T-helper 2 cell treated with Interferon-gamma antibody and Interleukin-4, amounts not matched to agents 5 μg/mL and 100 μg/mL, for 36 hours (primary cell): ENCODE results near the gene TMEM123.

Experiments used
- DNase-seq: peaks from one replicate; pipeline ENCODE4 v3.0.0; 2021; ENCODE audit warnings: low spot score
- H3K27ac Mint-ChIP-seq: one replicate; pipeline ENCODE4 v1.8.0; 2021; ENCODE audit warnings: mild to moderate bottlenecking, mixed read lengths
- H3K27me3 Mint-ChIP-seq: one replicate; pipeline ENCODE4 v1.8.0; 2021; ENCODE audit warnings: low read depth, mixed read lengths
- H3K36me3 Mint-ChIP-seq: one replicate; pipeline ENCODE4 v1.8.0; 2021; ENCODE audit warnings: low read depth, mixed read lengths
- H3K4me1 Mint-ChIP-seq: one replicate; pipeline ENCODE4 v1.8.0; 2021; ENCODE audit warnings: low read depth, mixed read lengths
- H3K4me3 Mint-ChIP-seq: one replicate; pipeline ENCODE4 v1.8.0; 2022; ENCODE audit warnings: mild to moderate bottlenecking, moderate library complexity, mixed read lengths
- H3K9me3 Mint-ChIP-seq: one replicate; pipeline ENCODE4 v1.8.0; 2021; ENCODE audit warnings: mixed read lengths

TMEM123 gene, protein sequence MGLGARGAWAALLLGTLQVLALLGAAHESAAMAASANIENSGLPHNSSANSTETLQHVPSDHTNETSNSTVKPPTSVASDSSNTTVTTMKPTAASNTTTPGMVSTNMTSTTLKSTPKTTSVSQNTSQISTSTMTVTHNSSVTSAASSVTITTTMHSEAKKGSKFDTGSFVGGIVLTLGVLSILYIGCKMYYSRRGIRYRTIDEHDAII

DNA sequence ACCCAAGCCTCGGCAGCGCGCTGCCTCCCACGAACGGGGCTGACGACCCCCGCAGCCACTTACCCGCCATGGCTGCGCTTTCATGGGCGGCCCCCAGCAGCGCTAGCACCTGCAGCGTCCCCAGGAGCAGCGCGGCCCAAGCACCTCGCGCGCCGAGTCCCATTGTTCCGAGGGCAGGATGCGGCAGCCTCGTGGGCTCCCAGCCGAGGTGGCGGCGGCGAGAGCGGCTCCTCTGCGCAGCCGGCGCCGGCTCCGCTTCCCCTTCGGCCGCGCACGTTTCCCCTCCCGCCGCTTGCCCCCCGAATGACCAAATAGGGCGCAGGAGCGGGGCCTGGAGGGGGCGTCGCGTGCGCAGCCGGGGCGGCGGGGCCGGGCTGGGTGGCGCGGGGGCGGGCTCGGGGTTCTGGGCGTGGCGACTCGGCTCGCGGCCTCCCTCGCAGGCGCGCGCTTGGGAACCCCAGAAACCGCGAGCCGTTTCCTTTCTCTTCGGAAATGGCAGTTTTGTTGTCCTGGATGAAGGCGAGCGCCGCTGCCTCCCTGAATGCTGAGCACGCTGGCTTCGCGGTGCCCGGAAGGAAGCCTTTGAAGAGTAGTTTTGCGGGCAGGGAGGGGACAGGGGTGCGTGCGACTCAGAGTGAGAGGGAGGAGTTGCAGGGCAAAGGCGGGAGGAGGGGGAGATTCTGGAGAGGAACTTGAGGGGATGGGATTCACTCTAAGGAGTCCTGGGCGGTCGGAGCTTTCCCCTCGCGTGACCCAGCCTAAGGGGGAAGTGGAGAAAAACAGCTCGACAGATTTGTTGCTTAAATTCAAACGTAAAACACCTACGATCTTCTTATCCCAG lies at the start of gene TMEM123:
Gene TMEM123, minus strand, starts transcription at position 305 of the 841 bp plus-strand sequence. Its CDS starts 142 bp downstream, at position 163.
- Mint-ChIP-seq H3K27ac (peak within 1 kb of the TSS; percentile 97), H3K4me1 (peaks cover 72% of the 10 kb centered on the region), H3K36me3 (peaks cover 35% of the 10 kb centered on the region), H3K27me3 (no peaks in the 10 kb centered on the region), H3K4me3 (peak within 1 kb of the TSS; percentile 91), H3K9me3 (no peaks in the 10 kb centered on the region)
- DNase-seq, result peak; percentile 87

DNA sequence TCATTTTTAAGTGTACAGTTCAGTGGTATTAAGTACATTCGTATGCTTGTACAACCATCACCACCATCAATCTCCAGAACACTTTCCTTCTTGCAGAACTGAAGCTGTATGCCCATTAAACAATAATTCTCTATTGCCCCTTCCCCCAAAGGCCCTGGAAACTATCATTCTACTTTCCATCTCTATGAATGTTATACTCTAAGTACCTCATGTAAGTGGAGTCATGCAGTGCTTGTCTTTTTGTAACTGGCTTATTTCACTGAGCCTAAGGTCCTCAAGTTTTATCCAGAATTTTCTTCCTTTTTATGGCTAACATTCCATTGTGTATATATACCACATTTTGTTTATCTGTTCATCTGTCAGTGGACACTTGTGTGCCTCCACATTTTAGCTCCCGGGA lies 48.3 kb upstream of the TMEM123 start:
- H3K4me3 Mint-ChIP-seq, result no peak overlapping the region
- H3K36me3 Mint-ChIP-seq, result no peaks in the 10 kb centered on the region
- H3K4me1 Mint-ChIP-seq, result no peaks in the 10 kb centered on the region
- H3K9me3 Mint-ChIP-seq, result no peaks in the 10 kb centered on the region
- H3K27me3 Mint-ChIP-seq, result peaks cover 48% of the 10 kb centered on the region
- no peak overlapping the region for H3K27ac Mint-ChIP-seq
- DNase-seq, result no peak

DNA sequence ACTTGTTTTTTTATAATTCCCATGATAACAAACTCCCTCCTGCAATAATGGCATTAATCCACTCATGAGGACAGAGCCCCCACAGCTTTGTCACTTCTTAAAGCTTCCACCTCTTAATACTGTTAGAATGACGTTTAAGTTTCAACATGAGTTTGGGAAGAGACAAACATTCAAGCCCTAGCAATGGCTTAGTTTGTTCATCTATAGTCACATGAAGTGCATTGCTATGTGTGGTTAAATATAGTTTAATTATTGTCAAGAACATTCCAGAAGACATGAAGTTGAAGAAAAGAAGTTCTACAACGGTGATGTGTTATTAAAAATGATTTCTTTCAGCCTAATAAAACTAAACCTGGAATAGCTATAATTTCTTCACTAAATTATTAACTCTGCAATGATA lies 47.4 kb upstream of the TMEM123 start:
- no peaks in the 10 kb centered on the region for H3K9me3 Mint-ChIP-seq
- peaks cover 46% of the 10 kb centered on the region for H3K27me3 Mint-ChIP-seq
- no peaks in the 10 kb centered on the region for H3K36me3 Mint-ChIP-seq
- no peak overlapping the region for H3K27ac Mint-ChIP-seq
- no peak for DNase-seq
- no peak overlapping the region for H3K4me3 Mint-ChIP-seq
- peaks cover 4% of the 10 kb centered on the region for H3K4me1 Mint-ChIP-seq

DNA sequence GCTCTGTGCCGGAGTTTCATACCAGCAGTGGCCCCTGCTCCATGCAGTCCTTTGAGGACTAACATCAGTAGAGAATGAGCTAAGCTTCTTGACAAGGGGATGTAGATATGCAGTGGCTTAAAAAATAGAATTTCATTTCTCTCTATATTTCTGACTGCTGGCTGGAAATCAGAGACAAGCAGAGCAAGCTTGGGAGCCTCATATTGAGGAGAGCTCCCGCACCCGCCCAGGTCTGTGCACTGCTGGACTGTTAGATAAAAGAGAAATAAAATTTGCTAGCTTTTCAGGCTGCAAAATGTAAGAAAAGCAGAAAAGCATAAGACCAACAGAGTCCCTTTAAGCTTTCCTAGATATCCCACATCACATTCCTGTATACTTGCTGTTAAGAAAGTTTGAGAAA lies 46.6 kb upstream of the TMEM123 start:
- no peak overlapping the region for H3K4me3 Mint-ChIP-seq
- H3K4me1 Mint-ChIP-seq, result peaks cover 8% of the 10 kb centered on the region
- peaks cover 46% of the 10 kb centered on the region for H3K27me3 Mint-ChIP-seq
- DNase-seq, result no peak
- H3K36me3 Mint-ChIP-seq, result no peaks in the 10 kb centered on the region
- H3K27ac Mint-ChIP-seq, result no peak overlapping the region
- H3K9me3 Mint-ChIP-seq, result no peaks in the 10 kb centered on the region

DNA sequence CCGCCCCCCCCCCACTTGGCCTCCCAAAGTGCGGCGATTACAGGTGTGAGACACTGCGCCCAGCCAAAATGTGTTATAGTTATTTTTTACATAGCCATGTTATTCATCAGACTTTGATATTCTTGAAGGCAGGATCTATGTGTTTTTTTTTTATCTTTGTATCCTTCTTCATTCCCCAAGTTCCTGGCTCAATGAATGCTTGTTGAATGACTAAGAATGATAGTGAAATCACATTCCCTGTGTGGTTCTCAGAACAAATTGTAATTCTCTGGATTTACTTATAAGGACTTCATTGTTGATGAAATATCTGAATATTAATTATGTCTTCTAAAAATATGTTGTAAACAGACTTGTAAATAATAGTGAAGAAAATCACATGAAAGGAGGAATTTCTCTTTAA lies 44.5 kb upstream of the TMEM123 start:
- no peak overlapping the region for H3K4me3 Mint-ChIP-seq

DNA sequence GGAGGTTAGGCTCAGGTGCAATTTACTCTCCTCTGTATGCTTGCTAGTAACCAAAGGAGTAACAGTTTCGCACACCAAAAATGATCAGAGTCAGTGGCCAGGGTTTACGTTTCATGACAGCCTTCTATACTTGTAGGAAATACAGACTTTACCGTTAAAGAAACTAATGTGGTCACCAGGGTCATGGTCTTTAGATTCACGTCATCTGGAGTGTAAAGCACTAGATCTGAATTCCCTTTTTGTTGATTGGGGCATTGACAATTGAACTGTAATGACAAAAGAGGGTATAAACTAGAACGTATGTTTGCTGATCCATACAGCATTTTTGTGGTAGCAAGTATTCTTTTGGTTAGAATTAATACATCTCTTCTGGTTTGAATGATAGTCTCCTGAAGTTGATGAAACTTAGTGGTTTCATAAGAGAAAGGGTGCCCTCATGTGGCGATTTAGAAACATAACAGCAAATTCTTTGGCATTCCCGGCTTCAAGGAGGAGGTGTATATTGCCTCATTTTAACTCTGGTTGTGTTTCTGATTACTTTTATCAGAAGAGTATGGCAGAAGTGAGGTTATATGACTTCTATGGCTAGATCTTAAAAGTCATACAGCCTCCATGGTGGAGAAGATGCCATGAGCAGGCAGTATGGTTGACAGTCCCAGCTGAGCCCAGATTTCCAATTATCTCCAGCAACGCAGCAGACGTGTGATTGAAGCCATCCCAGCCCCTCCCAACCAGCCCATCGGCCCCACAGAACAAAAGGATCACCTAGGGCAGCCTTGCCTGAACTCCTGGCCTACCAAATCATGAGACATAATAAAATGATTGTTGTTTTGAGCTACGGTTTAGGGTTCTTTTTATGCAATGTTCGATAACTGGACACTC lies 42.8 kb upstream of the TMEM123 start:
- H3K4me3 Mint-ChIP-seq, result no peak overlapping the region
- no peak overlapping the region for H3K27ac Mint-ChIP-seq
- H3K27me3 Mint-ChIP-seq, result peaks cover 23% of the 10 kb centered on the region
- H3K36me3 Mint-ChIP-seq, result no peaks in the 10 kb centered on the region
- no peaks in the 10 kb centered on the region for H3K9me3 Mint-ChIP-seq
- H3K4me1 Mint-ChIP-seq, result peaks cover 16% of the 10 kb centered on the region
- DNase-seq, result peak; percentile 17

More for the DNA sequence above, 44.5 kb upstream of the TMEM123 start:
- H3K9me3 Mint-ChIP-seq, result no peaks in the 10 kb centered on the region
- no peaks in the 10 kb centered on the region for H3K36me3 Mint-ChIP-seq
- DNase-seq, result no peak
- H3K27ac Mint-ChIP-seq, result no peak overlapping the region
- H3K4me1 Mint-ChIP-seq, result peaks cover 14% of the 10 kb centered on the region
- peaks cover 32% of the 10 kb centered on the region for H3K27me3 Mint-ChIP-seq

DNA sequence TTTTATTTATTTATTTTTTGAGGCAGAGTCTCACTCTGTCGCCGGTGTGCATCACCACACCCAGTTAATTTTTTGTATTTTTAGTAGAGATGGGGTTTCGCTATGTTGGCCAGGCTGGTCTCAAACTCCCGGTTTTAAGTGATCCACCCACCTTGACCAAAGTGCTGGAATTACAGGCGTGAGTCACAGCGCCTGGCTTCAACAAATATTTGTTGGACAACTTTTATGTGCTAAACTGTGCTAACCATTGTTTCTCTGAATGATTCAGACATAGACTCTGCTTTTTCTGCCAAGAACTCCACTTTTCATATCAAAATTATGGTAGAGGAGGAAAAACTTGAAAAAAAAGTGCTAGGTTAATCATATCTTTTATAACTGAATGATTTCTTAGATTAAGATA lies 41.7 kb upstream of the TMEM123 start:
- H3K36me3 Mint-ChIP-seq, result no peaks in the 10 kb centered on the region
- DNase-seq, result no peak
- H3K27ac Mint-ChIP-seq, result no peak overlapping the region
- H3K9me3 Mint-ChIP-seq, result no peaks in the 10 kb centered on the region
- H3K4me1 Mint-ChIP-seq, result peaks cover 18% of the 10 kb centered on the region
- H3K27me3 Mint-ChIP-seq, result peaks cover 19% of the 10 kb centered on the region
- H3K4me3 Mint-ChIP-seq, result no peak overlapping the region

DNA sequence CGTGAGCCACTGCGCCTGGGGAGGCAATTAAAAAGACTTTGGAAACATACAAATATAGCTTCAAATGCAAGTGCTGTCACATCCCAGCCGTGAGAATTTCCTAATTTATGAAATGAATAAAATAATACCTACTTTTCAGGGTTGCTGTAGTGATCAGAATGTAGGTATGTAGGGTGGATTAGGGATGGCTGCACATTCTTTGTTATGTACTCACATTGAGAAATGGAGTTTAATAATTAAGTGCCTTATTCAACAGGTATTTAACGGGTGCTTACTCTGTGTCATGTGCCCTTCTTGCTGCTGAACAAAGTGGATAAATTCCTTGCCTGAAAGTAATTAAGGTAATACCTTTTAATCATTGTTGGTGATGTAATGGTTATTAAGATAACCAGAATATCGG lies 41.0 kb upstream of the TMEM123 start:
- no peak overlapping the region for H3K27ac Mint-ChIP-seq
- no peak overlapping the region for H3K4me3 Mint-ChIP-seq
- H3K9me3 Mint-ChIP-seq, result no peaks in the 10 kb centered on the region
- no peaks in the 10 kb centered on the region for H3K36me3 Mint-ChIP-seq
- no peak for DNase-seq
- peaks cover 15% of the 10 kb centered on the region for H3K27me3 Mint-ChIP-seq
- peaks cover 24% of the 10 kb centered on the region for H3K4me1 Mint-ChIP-seq

DNA sequence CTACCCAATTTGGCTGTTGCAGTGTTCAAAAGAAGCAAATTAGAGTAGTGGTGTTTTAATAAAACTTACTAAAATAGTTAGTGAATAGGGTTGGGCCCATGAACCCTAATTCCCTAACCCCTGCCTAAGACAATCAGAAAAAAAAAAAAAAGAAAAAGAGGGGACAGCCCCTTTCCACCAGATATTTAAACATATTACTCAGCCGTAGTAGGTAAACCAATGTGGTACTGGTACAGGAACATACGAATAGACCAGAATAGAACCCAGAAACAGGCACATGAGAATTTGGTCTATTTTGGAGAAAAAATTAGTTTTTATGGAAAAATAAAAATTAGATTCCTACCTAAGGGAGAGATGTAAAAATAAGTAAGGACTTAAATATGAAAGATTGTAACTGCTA lies 39.4 kb upstream of the TMEM123 start:
- no peak for DNase-seq
- Mint-ChIP-seq H3K4me3 (no peak overlapping the region), H3K4me1 (peaks cover 34% of the 10 kb centered on the region), H3K9me3 (no peaks in the 10 kb centered on the region), H3K36me3 (no peaks in the 10 kb centered on the region), H3K27ac (no peak overlapping the region), H3K27me3 (peaks cover 6% of the 10 kb centered on the region)

DNA sequence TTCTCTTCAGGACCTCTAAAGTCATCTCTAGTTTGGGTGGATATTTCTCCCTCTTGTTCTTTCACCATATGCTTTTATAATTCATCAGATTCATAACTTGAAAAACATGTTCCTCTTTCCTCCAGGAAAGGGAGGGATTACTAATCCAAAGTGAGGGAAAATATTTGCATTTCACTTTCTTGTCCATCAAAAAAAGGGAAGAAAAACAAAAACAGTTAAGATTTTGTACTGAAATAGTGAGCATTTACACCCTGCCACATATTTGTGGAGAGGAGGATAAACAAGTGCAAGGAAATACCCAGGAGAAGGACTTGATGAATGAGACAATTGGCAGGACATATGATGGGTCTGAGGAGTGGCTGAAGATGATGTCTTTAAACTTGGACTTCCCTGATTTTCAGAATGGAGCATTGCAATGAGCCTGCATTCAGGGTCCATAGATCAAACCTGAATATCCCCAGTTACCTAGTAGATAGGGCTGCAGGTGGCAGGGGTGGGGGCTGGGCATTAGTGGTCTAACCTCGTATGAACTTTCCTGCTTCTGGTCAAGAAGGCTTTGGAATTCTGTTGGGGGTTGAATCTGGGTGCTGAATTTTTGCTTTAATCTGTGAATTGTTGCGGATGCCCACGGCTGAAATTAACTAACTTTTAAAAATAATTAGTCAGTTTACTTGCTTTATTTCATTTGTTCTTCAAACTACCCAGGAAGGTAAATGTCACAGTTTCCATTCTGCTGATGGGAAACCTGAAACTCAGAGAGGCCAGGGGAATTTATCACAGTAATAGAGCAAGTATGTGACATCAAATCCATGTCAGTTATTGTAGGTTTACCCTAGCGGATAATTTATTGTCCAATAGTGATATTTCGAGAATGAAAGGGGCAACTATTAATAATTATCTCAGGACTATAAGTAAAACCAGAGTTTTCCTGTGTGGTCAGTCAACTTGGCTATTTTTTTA lies 36.9 kb upstream of the TMEM123 start:
- Mint-ChIP-seq H3K9me3 (no peaks in the 10 kb centered on the region), H3K4me3 (no peak overlapping the region), H3K36me3 (no peaks in the 10 kb centered on the region), H3K4me1 (peaks cover 26% of the 10 kb centered on the region), H3K27me3 (peaks cover 2% of the 10 kb centered on the region), H3K27ac (no peak overlapping the region)
- DNase-seq, result no peak

DNA sequence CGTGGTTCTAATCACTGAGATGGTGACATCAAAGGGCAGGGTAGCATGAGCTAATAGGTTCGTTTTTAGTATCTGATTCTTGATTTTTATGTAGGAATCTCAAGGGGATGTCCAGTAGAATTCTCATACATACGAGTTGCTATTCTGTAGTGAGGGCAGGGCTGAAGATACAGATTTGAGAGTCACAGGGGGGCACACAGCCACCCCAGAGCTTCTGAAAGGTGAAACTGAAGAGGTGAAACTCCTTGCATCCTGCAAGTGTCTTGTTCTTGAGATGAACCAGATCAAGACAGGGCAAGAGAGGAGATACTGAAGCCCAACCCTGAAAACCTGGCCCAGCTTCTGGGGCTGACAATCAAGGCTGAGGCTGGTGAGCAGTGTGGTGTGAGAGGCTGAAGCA lies 35.6 kb upstream of the TMEM123 start:
- Mint-ChIP-seq H3K4me3 (no peak overlapping the region), H3K9me3 (no peaks in the 10 kb centered on the region), H3K36me3 (no peaks in the 10 kb centered on the region), H3K4me1 (peaks cover 26% of the 10 kb centered on the region), H3K27ac (no peak overlapping the region), H3K27me3 (peaks cover 2% of the 10 kb centered on the region)
- no peak for DNase-seq

DNA sequence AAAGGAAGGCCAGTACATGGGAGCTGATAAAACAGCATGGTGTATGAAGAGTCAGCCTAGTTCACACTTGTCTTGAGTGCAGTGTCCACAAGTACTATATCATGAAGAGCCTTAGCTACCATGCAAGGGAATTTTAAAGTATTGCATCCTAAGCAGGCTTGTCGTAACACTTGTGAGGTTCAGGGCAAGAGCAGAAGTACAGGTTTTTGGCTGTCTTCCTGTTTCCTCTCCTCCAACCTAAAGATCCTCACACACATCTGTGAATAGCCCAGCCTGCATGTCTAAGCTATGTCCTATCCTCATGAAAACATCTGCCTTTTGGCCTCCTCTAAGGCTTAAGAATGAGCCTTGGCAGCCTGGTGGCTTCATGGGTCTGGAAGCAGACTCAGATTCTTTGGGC lies 34.6 kb upstream of the TMEM123 start:
- DNase-seq, result no peak
- Mint-ChIP-seq H3K27me3 (peaks cover 2% of the 10 kb centered on the region), H3K4me3 (no peak overlapping the region), H3K27ac (no peak overlapping the region), H3K9me3 (no peaks in the 10 kb centered on the region), H3K36me3 (no peaks in the 10 kb centered on the region), H3K4me1 (peaks cover 21% of the 10 kb centered on the region)

DNA sequence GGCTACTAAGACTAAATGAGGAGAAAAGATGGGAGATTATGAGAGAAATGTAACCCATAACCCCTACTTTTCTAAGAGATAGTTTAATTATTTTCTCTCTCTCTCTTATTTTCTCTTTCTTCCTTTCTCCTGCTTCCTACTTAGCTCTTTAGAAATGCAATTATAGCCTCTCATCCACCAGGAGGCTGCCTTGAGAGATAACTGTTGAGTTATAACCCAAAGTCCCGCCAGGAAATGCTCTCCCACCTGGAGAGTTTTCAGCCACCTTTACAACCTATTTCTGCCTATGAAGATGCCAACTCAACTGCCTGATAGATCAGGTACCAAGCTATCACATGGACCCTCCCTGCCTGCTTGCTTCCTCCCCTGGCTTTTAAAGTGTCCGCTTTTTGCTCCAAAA lies 34.0 kb upstream of the TMEM123 start:
- Mint-ChIP-seq H3K4me1 (peaks cover 18% of the 10 kb centered on the region), H3K27ac (no peak overlapping the region), H3K9me3 (no peaks in the 10 kb centered on the region), H3K36me3 (no peaks in the 10 kb centered on the region), H3K4me3 (no peak overlapping the region), H3K27me3 (peaks cover under 1% of the 10 kb centered on the region)
- no peak for DNase-seq
